CD4-positive, alpha-beta T cell treated with Interleukin-15 for 1 hour (primary cell): ENCODE results near the gene WHRN.

ENCODE experiments used
- DNase-seq: peaks from one replicate; pipeline ENCODE4 v3.0.0-alpha.2; 2020

The WHRN gene

DNA sequence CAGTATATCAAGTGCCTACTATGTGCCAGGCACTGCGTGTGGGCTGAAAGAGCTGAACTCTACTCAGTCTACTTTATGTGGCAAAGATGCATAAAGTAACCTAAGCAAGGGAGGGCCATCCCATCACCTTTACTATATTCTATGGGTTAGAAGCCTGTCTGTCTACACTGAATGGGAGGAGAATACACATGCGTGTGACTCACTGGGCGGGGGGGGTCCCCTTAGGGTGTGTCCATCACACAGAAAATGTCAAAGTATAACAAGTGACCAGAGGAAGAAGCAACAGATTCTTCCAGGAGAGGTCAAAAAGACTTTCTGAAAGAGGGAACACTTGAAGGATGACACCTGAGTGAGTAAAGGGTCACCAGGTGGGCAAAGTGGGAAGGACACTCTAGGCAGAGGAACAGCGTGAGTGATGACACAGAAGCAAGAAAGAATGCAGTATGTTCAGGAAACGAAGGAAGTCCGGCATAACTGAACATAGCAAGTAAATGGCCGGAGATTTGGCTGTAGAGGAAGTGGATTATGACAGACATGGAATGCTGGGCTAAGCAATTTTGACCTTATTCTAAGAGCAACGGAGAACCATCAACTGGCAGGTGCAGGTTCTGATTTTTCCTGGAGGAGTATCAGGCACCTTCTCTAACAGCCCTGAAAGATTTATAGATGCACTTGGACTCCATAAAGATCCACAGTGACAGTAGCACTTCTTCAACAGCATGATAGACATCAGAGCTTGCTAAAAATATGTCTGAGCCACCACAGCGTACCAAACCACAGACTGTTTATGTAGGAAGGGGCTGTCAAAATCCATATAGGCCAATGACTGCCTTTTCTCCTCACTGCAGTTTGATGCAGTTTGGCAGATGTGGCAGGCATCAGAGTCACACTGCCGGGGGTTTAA, 8.0 kb upstream of the WHRN start:
- no peak for DNase-seq

DNA sequence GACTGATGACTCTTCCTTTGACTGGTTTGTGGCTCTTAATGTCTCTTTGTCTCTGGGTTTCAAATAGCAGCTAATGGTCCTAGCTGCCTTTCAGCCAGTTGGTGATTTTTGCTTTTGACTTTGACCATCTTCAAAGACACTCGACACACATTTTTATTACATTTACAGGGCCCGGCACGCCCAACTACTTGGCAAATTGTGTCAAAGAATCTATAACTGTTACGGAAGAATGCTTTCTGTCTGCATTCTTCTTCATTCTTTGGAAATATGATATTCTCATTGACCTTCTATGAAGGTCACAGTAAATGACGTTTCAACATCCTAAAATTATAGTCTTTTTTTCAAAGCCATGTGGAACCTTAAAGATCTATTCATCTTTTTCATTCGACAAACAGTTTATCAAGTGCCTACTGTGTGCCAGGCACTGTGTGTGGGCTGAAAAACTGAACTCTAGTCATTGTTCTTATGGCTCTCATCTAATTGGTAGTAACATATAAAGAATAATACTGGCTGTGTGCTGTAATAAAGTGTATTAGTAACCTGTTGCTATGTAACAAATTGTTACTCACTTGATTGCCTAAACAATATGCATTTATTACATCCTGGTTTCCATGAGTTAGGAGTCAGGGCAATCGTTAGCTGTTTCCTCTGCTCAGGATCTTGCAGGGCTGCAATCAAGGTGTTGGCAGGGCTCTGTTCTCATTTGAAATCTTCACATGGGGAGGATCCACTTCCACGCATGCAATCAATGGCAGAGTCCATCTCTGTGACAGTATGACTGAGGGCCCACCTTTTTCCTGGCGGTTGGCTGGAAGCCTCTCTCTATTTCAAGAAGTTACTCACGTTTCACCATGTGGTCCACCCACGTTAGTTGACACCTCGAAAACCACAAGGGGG, 7.0 kb upstream of the WHRN start:
- no peak for DNase-seq

DNA sequence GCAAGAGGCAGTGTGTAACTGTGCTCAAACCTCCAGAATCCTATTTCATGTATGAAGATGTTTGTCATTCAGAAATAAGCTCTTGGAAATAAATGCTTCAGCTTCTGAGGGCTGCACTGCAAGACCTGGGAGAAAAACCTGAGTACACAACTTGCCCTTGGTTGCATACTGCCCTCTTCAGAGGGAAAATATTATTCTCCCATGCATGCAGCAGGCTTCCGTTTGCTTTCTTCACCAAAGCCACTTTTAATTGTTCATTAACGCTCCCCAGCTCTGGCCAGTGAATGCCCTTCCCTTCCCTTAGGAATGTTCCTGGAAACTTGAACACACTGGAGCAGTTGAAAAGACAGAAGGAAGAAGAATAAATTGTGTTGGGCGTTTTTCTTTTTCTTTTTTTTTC, 2.5 kb upstream of the WHRN start:
- DNase-seq, result peak; percentile 36

DNA sequence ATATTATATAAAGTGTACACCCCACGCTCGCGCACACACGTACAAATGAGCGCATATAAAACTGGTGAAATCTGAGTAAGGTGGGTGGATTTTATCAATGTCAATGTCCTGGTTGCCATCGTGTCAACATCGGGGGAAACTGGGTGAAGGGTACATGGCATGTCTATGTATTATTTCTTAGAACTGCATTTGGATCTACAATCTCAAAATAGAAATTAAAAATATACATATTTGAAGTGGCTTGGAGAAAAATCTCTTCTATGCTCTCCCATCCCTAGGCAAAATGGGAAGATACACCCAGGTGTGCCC, 763 bp upstream of the WHRN start:
- DNase-seq, result no peak

DNA sequence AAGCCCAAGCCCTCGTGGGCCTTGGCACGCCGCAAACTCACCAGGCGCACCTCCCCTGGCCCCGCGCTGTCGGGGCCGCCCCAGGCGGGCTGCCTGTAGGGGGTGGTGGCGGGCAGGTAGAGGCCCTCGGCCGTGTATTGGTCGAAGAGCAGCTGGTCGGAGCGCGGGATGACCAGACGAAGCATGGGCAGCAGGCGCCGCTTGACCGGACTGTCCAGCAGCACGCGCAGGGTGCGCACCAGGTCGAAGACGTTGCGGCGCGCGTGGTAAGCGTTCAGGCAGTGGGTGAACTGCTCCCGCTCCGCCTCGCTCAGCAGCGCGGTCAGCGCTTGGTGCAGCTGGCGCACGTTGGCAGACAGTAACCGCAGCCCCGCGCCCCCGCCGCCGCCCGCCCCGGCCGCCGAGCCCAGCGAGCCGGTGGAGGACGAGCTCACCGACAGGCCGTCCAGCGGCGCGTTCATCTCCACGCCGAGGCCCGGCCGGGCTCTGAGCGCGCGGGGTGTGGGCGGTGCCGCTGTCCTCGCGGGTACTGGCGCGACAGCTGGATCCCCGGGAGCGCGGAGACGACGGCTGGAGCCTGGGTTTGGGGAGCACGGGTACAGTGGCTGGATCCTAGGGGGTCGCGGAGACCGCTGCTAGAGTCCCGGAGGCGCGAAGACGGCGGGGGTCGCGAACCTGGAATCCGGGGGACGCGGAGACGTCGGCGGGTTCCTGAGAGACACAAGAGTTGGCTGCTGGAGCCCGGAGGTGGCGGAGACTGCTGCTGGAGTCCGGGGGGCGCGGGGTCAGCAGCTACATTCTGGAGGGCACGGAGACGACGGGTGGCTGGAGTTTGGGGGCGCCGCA, 709 bp downstream of the WHRN start:
- DNase-seq, result peak; percentile 40

DNA sequence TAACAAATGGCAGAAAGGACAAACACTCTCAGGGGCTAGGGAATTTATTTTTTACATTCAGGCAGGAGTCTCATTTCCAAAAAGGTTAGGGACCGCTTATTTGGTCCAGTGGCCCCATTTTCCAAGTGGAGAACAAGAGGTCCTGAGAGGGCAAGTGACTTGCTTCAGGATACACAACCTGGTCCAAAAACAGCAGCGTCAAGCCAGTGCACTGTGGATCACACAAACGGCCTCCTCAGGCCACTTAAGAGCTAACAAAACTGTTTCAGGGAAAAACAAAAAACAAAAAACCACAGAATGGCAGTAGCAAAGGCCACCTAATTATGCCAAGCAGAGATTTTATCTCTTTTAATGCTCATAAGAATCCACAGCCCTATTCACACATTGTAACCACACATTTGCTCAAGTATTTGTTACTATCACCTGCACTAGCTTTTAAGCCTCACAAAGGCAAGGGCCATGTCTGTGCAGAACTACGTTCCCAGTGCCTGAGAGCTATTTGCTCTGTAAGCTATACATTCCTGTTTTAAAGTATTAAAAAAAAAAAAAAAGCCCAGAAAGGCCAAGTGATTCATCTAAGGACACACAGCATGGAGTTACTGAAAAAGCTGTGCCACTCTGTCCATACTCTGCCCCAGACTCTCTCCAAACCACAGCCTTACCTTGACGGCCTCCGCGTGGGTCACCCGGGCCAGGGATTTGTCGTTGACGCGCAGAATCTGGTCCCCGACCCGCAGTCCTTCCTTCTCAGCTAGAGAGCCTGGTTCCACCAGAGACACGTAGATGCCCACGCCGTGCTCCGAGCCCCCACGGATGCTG, 1.5 kb downstream of the WHRN start:
- DNase-seq, result no peak

DNA sequence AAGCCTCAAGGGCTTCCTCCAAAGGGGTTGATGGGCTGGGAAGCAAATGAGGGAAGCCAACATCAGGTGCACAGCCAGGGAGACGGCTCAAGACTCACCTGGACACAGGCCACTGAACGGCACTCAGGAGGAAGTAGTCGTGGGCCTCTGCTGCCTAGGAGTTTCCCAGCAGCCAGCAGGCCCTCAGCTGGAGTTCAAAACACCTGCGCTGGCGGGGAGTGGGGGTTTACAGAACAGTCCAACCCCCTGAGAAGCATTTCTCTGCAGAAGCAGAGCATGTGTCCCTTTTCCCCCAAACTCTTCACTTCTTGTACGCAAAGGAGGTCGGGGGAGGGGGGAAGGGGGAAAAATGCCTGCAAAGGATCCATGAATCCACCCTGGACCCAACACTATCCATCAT, 2.3 kb downstream of the WHRN start:
- DNase-seq, result no peak

DNA sequence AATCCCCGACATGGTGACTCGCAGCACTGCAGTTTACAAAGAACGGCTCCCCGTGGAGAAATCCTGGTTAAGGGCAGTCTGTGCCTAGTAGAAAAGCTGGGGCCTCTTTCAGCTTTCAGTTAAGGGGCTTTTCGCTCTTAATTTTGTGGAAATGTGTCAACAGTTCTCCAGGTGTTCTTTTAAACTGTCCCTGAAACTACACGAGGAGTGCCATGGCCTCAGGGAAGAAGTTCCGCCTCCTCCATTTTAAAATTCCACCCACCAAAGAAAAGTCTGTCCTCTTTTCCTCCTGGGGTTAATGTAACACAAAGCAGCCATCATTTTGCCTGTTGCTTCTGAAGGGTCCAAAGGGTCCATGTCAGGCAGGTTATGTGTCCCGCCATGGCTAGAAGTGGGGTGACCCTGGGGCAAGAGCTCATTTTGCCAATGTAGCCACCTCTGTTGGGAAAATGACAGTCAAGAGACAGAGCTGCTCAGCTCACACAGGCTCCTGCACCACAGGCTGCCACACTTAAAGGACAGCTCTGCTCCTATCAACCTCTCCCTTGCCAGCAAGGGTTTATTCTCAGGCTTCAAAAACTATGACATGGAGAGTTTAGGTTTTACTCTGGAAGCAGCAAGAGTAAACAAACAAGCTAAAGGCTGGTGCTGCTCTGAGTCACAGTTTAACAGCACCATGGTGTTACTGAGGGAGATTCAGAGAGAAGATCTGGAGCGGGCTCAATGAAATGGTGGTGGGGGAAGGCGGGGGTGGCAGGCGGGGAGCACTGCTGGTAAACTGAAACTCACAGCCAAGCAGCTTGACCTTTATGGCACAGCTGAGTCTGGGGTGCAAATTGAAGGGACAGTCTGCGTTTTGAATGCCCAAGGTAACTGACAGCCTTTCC, 3.2 kb downstream of the WHRN start:
- no peak for DNase-seq

DNA sequence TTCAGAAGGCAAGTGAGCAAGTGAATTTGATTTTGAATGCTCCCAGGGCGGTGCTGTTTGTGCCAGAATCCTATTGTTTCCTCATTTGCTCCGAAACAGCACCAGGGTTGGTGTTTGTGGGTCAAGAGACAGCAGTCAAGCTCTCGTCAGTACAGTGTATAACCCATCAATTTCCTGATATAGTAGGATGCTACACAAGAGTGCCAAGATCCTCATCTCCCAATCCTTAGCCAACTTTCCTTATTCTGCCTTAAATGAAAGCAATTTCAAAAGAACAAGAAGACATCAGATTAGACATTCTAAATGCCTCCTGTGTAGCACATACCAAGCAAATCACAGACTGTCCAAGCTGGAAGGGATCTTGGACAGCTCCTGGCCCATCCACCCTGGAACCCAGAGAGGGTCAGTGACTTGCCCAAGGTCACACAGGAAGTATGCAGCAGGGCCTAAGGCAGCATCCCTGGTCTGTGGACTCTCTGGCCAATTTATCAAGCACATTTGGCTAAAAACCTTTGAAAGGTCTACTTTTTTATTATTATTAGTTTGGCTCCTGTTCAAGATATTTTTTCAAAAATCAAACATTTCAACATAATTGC, 4.5 kb downstream of the WHRN start:
- DNase-seq, result no peak

DNA sequence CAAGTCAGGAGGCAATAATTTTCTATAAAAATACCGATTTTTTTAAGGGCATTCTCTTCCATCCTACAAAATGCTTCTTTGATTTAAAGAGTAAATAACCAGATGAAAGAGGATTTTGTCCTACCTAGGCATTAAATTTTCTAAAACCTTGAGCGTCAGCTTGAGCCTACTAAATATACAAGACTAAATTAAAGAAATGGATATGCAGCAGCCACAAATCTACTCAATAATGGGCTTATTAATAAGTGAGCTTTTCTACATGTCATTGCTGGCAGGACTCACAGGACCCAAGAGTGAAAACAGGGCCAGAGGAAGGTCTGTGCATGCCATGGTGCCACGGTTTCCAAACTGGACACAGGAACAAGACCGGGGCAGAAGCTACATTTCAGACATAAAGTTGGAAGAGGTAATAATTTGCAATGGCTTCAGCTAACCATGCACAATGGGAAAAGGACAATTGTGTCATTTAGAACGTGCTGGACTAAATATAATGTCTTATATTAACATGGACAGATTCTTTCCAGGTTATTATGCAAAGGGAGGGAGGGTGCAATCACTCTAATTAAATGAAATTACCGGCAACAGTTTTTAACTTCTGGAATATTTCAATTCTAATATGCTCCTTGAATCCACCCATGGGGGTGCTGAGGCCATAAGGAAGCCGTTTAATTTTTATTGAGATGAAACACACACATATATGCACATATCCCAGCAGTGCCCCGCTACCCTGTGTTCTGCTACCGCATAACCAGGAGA, 5.2 kb downstream of the WHRN start:
- no peak for DNase-seq

DNA sequence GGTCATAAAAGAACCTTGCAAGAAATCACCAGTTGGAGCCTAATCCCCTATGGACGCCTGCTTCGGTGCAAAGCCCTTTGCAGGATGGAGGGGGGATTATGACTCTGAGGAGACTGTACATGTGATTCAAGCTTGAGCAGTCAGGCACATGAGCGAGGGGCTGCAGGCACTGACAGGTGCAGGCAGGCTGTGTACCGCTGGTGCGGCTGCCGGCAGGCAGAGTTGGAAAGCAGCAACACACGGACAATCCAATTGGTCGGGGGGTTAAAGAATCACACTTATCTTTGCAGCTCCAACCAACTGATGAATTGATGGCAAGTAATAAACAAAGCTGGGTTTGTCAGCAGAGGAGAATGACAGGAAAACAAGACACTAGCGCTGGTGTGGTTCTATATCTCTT, 5.7 kb downstream of the WHRN start:
- DNase-seq, result no peak

DNA sequence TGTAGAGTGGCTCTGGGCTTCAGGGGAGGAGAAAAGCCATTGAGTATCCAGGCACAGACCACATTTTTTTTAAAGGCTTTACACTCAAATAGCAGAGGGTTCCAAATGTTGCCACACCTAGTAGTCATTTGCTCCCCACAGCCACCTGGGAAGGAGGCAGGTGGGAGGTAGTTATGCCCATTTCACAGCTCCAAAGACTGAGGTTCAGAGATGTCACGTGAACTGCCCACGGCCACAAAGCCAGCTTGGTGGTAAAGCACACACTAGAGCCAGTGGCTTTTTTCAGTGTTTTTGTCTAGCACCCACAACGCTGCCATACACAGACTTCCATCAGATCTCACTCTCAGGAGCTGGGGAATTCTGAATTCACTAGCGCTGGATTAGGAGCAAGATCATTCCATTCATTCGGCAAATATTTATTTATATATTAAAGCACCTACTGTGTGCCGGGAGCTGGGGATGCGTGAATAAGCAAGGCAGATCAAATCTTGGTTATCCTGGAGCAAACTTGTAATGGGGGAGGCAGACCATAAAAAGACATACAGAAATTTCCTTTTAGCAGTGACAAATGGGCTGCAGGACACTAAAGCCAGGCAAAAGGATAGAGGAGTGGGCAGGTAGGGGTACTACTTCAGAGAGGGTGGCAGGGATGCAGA, 7.4 kb downstream of the WHRN start:
- no peak for DNase-seq

DNA sequence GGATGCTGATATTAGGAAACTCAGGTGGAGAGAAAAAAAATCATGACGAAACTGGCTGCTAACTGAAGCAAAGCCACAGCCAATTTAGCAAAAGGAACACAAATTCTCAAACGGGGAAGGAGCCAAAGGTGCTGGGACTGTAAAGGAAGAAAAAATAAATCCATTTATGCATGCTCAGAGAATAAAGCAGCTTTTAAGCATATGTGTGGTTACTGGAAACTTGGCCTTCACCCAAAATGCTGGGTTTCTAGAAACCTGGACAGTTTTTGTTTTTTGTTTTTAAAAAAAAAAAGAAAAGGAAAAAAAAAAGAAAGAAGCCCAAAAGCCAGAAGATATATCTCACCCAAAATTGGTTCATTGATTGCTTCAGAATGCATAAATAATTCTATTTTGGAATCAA, 8.0 kb downstream of the WHRN start:
- DNase-seq, result no peak

DNA sequence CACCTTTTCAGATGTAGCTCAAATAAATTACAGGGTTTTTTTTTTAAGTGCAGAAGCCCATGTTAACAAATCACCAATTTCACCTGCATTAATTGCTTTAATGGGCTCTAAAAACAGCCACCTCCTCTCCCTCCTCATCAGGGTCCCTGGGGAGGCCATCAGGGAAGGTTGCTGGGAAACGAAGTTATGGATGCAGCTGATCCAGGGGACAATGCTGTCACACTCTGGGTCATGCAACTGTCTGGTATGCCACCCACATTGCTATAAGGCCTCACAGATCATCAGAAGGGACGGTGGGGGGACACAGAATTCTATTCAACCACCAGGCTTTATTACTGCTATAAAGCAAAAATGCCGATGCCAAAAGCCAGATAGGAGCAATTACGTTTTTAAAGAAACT, 9.3 kb downstream of the WHRN start:
- no peak for DNase-seq

DNA sequence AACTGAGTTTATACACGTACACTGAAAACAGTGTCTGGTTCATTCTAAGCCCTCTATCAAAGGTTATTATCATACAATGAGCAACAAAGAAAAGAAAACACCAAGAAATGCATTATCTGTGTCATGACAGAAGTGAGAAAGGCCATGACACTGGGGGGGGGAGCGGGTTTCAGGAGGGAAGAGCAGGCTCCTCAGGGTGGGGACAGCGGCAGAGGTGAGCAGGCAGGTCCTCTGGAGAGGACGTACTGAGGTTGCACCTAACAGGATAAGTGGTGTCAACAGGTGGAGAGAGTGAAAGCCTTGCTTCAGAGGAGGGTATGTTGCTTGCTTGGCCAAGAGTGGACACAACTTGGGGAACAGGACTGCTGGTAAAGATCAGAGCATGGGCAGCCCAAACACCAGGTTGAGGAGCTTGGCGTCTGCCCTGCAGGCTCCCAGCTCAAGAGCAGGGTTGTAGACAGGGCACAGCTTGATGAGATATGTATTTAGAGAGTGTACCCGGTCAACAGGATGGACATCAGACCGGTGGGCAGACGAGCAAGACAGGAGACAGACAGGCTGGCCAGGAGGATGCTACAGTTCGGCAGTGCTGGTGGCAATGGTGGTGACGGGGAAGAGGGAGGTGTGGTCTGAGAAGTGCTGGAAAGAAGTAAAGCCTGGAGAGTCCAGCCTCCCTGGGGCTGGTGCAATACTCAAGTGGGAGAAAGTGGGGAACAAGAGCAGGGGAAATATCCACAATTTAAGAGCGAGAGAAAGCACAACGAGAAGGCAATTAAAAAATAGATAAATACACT, 10.3 kb downstream of the WHRN start:
- DNase-seq, result no peak

DNA sequence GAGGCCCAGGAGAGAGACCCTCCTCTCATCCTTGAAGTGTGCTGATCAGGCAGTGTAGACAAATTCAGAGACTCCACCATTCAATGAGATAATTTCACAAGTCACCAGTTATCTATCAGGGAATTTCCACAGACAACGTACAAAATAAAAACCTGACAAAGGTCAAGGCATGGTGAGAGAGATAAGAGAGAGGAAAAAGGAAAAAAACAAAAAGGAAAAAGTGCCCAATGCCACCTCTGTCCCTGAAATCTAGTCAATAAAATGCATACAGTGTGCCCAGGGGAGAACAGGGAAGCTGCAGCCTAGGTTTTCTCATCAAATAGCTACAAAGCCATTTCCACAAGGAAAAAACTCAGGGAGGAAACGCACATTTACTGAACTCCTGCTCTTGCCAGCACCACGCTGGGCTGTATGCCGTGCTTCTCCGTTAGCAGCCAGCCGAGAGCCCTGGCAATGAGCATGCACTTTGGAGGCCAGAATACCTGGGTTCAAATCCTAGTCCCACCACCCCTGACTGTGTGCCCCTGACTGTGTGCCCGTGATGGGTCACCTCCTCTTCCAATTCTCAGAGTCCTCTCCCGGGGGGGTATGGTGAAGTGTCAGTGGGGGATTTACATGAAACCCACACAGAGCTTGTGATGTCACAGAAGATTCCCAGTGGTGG, 11.6 kb downstream of the WHRN start:
- DNase-seq, result no peak

DNA sequence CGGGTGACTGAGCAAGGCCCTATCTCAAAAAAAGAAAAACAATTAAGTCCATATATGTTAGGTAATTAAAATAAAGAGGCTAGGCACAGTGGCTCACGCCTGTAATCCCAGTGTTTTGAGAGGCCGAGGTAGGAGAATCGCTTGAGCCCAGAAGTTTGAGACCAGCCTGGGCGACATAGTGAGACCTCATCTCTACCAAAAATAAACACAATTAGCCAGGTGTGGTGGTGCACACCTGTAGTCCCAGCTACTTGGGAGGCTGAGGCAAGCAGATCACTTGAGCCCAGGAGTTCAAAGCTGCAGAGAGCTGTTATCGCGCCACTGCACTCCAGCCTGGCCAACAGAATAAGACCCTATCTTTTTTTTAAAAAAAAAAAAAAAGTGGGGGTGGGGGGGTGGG, 12.3 kb downstream of the WHRN start:
- no peak for DNase-seq

DNA sequence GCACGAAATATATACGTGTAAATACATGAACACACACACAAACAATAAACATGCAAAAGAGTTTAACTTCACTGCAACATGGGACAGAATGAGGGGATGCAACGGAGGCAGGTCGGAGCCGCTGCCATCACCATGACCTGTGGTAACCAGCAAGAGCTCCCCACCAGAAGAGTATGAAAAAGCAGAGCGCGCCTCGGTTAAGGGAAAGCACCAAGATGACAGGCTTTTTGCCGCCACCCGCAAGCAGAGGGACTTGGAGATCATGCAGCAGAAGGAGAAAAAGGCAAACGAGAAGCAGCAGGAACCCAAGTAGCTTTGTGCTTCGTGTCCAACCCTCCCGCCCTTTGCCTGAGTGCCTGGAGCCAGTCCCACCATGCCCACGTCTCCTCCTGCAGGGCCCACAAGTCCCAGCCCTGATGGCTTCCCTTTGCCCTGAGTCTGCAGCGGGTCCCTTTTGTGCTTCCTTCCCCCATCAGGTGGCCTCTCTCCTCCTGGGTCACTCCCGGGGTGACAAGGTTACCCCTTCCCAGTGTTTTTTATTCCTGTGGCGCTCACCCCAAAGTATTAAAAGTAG, 13.8 kb downstream of the WHRN start:
- no peak for DNase-seq
